Glutamatergic neuron (in vitro differentiated cells): ENCODE data around the gene QSOX1. TPM values are rescaled to one million over a fixed set of nuclear protein-coding genes. Genes with fewer than 3 reads are reported as not detected.

Experiments used
- DNase-seq: peaks from one replicate; pipeline ENCODE4 v3.0.0; 2022
- H3K27ac Mint-ChIP-seq: one replicate; pipeline ENCODE4 v1.8.0; 2020; ENCODE audit warnings: mild to moderate bottlenecking, mixed read lengths, inconsistent platforms; ENCODE audit not compliant: unreplicated experiment
- H3K27me3 Mint-ChIP-seq: one replicate; pipeline ENCODE4 v1.8.0; 2020; ENCODE audit warnings: mild to moderate bottlenecking, moderate library complexity, mixed read lengths, inconsistent platforms; ENCODE audit not compliant: unreplicated experiment
- H3K36me3 Mint-ChIP-seq: one replicate; pipeline ENCODE4 v1.8.0; 2020; ENCODE audit warnings: mild to moderate bottlenecking, mixed read lengths, inconsistent platforms; ENCODE audit not compliant: unreplicated experiment
- H3K4me1 Mint-ChIP-seq: one replicate; pipeline ENCODE4 v1.8.0; 2020; ENCODE audit warnings: mild to moderate bottlenecking, low read depth, mixed read lengths, inconsistent platforms; ENCODE audit not compliant: unreplicated experiment
- H3K4me3 Mint-ChIP-seq: one replicate; pipeline ENCODE4 v1.8.0; 2020; ENCODE audit warnings: mild to moderate bottlenecking, mixed read lengths, inconsistent platforms; ENCODE audit not compliant: unreplicated experiment
- H3K9me3 Mint-ChIP-seq: one replicate; pipeline ENCODE4 v1.8.0; 2020; ENCODE audit warnings: mild to moderate bottlenecking, moderate library complexity, mixed read lengths, inconsistent platforms; ENCODE audit not compliant: unreplicated experiment
- CTCF ChIP-seq: fragments of 200-600 bp; sonication (generic); IDR thresholded peaks from one replicate; pipeline ENCODE4 v1.5.0; 2021; ENCODE audit not compliant: partially characterized antibody, unreplicated experiment
- total RNA-seq: library from RNA; stranded (reverse); fragmentation: NEBNext Ultra II Directional; extraction: Animal tissue kit (Norgen Biotek cat#: 25700); gene quantifications from one replicate; pipeline ENCODE4 v1.2.1, GENCODE V29; 2021; ENCODE audit not compliant: unreplicated experiment

Gene QSOX1
- total RNA-seq, 1 donor from 2014 or later = 46.1 TPM

DNA sequence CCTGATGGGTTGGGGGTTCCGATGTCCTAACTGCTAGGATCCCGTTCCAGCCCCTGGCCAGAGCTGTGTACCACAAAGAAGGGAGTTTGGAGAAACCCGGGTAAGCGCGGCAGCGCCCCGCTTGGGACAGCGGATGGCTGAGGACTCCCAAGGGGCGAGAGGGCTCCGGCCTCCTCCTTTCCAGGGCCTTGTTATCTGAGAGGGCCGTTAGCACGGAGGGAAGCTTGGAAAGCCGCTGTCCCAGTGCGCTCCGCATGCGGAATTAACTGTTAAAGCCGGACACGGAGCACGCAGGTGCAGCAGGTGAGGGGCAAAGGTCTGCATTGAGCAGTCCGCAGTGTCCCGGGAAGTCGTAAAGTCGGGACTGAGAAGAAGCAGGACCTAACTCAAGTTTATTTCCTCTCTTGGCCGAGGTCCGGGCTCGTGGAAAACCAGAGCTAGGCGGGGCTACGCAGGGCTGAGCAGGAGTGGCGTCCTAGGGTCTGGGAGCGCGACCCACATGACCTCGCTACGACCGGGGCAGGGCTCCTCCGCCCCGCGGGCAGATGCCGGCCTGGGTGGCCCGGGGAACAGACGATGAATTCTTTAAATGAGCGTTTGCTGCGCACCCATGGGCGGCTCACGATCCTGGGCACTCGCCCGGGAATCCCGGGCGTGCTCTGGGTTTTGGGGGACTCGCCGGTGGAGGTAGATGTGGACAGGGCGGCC lies 79.9 kb downstream of the QSOX1 start:
- H3K27ac Mint-ChIP-seq = no peak overlapping the region

GRCh38 chr1:180235077-180235501 lies 80.4 kb downstream of the QSOX1 start:
- H3K36me3 Mint-ChIP-seq = no peaks in the 10 kb centered on the region
- H3K27ac Mint-ChIP-seq = no peak overlapping the region
- peaks cover 43% of the 10 kb centered on the region for H3K27me3 Mint-ChIP-seq
- no peak for DNase-seq
- H3K4me1 Mint-ChIP-seq = peaks cover 17% of the 10 kb centered on the region
- peaks cover 8% of the 10 kb centered on the region for H3K9me3 Mint-ChIP-seq
- TF ChIP-seq CTCF = no peak
- H3K4me3 Mint-ChIP-seq = peak overlapping the region; percentile 65

More for the DNA sequence above, 79.9 kb downstream of the QSOX1 start:
- Mint-ChIP-seq H3K36me3 (no peaks in the 10 kb centered on the region), H3K4me1 (peaks cover 17% of the 10 kb centered on the region), H3K27me3 (peaks cover 43% of the 10 kb centered on the region), H3K4me3 (peak overlapping the region; percentile 85), H3K9me3 (peaks cover 8% of the 10 kb centered on the region)
- peak; percentile 63 for DNase-seq
- TF ChIP-seq CTCF = no peak

DNA sequence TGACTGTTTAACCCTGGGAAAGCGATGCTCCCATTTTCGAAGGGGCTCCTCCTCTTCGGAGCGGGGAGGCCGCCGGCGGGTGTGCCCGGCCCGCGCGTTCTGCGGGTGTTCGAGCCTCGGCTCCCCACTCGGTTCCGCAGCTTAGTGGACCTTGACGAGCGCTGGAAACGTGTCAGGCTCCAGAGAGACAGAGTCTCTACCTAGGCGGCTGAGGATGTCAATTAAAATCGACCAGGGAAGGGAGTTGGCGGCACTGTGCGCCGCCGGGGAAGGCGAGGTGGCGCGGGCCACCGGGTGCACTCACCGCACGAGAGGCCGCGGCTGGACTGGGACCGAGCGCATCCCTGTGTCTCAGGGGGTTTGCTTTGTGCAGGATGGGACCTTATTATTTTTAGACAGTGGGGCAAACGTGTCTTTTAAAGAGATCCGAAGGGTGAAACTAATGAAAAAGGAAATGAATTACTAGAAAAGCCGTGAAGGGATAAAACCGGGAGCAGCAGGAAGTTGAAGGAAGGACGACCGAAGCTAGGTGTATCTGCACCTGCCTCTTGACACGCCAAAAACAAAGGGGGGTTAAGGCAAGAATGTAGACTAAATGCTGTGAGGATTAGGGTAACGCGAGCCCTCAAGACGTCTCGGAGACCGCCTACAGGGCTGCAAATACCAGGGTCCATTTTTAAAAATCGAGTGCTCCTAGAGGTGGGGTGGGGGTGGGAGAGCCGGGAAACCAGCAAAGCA lies 81.0 kb downstream of the QSOX1 start:
- no peak for DNase-seq
- Mint-ChIP-seq H3K36me3 (no peaks in the 10 kb centered on the region), H3K27ac (no peak overlapping the region), H3K9me3 (peaks cover 8% of the 10 kb centered on the region), H3K27me3 (peaks cover 41% of the 10 kb centered on the region), H3K4me1 (peaks cover 17% of the 10 kb centered on the region), H3K4me3 (peak overlapping the region; percentile 45)
- no peak for TF ChIP-seq CTCF

DNA sequence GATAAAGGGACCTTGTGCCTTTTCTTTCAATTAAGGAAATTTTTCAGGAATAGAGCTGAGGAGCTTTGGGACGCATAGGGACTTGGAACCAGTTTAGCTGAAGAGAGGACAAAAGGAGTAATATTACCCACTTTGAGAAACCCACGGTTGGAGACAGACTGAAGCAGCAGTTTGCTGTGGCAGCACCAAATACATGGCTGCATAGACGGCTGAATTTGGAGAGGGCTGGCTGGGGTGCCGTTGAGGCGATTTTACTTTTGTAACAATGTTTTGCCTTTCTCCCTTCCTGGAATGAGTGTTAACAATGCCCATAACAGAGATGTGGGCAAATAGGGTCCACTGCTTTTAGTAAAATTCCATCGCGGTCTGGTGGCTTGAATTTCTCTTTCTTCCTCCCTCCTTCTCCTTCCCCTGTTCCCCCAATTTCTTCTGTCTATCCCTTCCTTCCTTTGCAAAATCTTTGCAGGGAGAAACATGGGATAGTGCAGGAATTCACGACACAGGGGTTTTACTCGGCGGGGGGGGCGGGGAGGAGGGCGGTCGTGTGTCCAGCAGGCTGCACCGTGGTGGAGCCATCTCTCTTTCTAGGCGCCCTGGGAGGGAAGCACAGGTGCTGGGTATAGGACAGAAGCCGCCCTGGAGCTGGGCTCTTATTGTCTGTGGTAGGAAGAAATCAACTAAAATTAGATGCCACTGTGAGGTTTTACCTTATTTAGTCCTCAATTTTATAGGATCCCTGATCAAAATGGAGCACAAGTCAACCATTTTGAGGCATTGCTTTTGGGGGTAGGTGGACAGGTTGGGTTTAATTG lies 82.2 kb downstream of the QSOX1 start:
- H3K4me3 Mint-ChIP-seq = peak overlapping the region; percentile 45
- no peak for DNase-seq
- H3K27me3 Mint-ChIP-seq = peaks cover 38% of the 10 kb centered on the region
- TF ChIP-seq CTCF = no peak
- peaks cover 4% of the 10 kb centered on the region for H3K9me3 Mint-ChIP-seq
- no peak overlapping the region for H3K27ac Mint-ChIP-seq
- no peaks in the 10 kb centered on the region for H3K36me3 Mint-ChIP-seq
- peaks cover 14% of the 10 kb centered on the region for H3K4me1 Mint-ChIP-seq
